ENCODE data around the gene ALK.

Gene ALK

DNA sequence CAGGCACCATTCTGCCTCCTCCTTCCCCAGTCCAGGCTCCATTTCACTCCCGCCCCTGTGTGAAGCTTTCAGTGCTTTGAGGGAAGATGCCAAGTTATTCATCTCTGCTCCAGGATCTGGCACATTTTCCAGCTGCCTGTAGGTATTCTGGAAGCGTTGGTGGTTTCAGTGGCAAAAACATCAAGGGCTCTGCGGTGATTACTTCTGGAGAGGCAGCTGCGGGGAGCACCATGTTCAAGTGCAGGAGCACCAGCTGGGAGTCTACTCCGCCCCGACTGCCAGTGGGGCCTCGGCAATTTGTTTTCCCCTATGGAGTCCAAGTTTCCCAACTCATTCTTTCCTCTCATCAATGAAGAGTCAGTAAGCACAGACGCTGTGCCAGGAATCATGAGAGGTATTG is 594.5 kb downstream of the ALK start:
- Histone ChIP-seq H3K9ac (ENCODE audit: low read depth, low read length) (no peak overlapping the region), H3K4me3 (ENCODE audit: low read depth, low read length) (no peak overlapping the region), H3K9me3 (ENCODE audit: control insufficient read depth, insufficient read depth, low read length) (no peaks in the 10 kb centered on the region), H3K27me3 (ENCODE audit: control insufficient read depth, insufficient read depth, low read length) (no peaks in the 10 kb centered on the region), H3K36me3 (ENCODE audit: control insufficient read depth, insufficient read depth, low read length) (no peaks in the 10 kb centered on the region), H3K4me1 (ENCODE audit: control insufficient read depth, insufficient read depth, low read length) (no peaks in the 10 kb centered on the region)

DNA sequence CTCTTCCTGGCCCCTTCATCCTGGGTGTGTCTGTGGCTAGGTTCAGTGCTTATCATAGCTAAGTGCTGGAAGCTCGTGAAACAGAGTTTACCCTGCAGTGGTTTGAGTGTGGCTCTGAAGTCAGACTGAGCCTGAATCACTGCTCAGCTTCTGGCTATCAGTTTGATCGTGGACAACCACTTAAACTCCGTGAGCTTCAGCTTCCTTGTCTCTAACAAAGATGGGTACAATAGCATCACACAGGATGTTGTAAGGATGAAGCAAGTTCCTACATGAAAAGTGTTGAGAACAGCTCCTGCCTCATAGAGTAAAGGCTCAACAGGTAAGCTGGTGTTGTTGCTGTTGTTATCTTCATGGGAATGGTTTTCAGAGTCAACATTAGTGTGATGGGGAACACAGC is 595.8 kb downstream of the ALK start:
- Histone ChIP-seq H3K27me3 (ENCODE audit: control insufficient read depth, insufficient read depth, low read length) (no peaks in the 10 kb centered on the region), H3K36me3 (ENCODE audit: control insufficient read depth, insufficient read depth, low read length) (no peaks in the 10 kb centered on the region), H3K4me1 (ENCODE audit: control insufficient read depth, insufficient read depth, low read length) (no peaks in the 10 kb centered on the region), H3K9me3 (ENCODE audit: control insufficient read depth, insufficient read depth, low read length) (no peaks in the 10 kb centered on the region), H3K9ac (ENCODE audit: low read depth, low read length) (no peak overlapping the region), H3K4me3 (ENCODE audit: low read depth, low read length) (no peak overlapping the region)

DNA sequence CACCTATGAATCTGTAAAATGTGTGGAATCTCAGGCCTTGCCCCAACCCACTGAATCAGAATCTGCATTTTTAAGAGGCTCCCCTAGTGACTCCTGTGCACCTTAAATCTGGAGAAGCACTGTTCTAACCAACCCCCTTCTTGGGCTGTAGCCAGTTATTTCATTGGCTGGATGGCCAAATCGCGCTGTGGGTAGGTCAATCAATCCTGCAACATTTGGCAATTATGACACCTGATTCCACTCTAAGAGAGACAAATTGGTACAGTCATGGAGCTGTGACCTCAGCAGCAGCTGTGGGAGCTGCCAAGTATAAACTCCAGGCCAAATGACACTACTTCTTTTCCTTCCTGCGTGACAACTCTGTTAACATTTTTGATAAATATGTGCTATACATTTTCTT is 597.4 kb downstream of the ALK start:
- Histone ChIP-seq H3K27me3 (ENCODE audit: control insufficient read depth, insufficient read depth, low read length) (no peaks in the 10 kb centered on the region), H3K36me3 (ENCODE audit: control insufficient read depth, insufficient read depth, low read length) (no peaks in the 10 kb centered on the region), H3K4me3 (ENCODE audit: low read depth, low read length) (no peak overlapping the region), H3K4me1 (ENCODE audit: control insufficient read depth, insufficient read depth, low read length) (no peaks in the 10 kb centered on the region), H3K9me3 (ENCODE audit: control insufficient read depth, insufficient read depth, low read length) (no peaks in the 10 kb centered on the region), H3K9ac (ENCODE audit: low read depth, low read length) (no peak overlapping the region)

DNA sequence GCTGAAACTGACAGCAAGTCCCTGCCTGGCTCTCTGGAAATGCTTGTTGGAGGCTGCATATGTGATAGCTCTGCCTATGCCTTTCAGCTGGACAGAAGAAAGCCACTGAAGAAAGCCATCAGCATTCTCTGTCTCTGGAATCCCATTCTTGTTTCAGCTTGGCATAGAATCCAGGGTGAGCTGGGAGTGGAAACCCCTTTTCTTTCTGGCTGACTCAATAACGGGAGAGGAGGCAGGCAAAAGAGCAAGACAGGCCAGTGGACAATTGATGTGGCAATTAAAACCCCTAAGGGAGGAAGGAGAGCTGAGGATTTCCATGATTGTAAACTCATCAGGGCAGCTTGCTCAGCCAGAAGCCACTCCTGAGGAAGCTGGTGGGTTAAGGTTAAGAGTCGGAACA is 598.1 kb downstream of the ALK start:
- Histone ChIP-seq H3K27me3 (ENCODE audit: control insufficient read depth, insufficient read depth, low read length) (no peaks in the 10 kb centered on the region), H3K36me3 (ENCODE audit: control insufficient read depth, insufficient read depth, low read length) (no peaks in the 10 kb centered on the region), H3K9me3 (ENCODE audit: control insufficient read depth, insufficient read depth, low read length) (no peaks in the 10 kb centered on the region), H3K9ac (ENCODE audit: low read depth, low read length) (no peak overlapping the region), H3K4me1 (ENCODE audit: control insufficient read depth, insufficient read depth, low read length) (no peaks in the 10 kb centered on the region), H3K4me3 (ENCODE audit: low read depth, low read length) (no peak overlapping the region)

DNA sequence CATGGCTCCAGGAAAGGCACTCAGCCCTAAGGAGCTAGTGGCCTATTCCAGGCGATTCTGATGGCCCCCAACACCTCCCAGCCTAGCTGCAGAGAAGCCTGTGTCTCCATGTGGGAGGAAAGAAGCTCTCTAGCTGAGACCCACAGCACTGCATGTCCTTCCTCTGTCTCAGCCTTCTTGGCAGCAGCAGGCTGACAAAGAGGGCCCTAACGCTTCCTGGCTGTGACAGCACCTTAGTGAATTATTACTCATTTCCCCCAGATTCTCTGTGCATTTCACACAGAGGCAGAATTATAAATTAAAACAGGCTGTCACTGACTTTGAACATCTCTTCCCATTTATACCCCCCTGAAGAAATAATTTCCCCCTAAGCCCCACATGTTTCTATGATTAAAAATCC is 599.4 kb downstream of the ALK start:
- Histone ChIP-seq H3K9me3 (ENCODE audit: control insufficient read depth, insufficient read depth, low read length) (no peaks in the 10 kb centered on the region), H3K9ac (ENCODE audit: low read depth, low read length) (no peak overlapping the region), H3K36me3 (ENCODE audit: control insufficient read depth, insufficient read depth, low read length) (no peaks in the 10 kb centered on the region), H3K4me1 (ENCODE audit: control insufficient read depth, insufficient read depth, low read length) (no peaks in the 10 kb centered on the region), H3K4me3 (ENCODE audit: low read depth, low read length) (no peak overlapping the region), H3K27me3 (ENCODE audit: control insufficient read depth, insufficient read depth, low read length) (no peaks in the 10 kb centered on the region)

DNA sequence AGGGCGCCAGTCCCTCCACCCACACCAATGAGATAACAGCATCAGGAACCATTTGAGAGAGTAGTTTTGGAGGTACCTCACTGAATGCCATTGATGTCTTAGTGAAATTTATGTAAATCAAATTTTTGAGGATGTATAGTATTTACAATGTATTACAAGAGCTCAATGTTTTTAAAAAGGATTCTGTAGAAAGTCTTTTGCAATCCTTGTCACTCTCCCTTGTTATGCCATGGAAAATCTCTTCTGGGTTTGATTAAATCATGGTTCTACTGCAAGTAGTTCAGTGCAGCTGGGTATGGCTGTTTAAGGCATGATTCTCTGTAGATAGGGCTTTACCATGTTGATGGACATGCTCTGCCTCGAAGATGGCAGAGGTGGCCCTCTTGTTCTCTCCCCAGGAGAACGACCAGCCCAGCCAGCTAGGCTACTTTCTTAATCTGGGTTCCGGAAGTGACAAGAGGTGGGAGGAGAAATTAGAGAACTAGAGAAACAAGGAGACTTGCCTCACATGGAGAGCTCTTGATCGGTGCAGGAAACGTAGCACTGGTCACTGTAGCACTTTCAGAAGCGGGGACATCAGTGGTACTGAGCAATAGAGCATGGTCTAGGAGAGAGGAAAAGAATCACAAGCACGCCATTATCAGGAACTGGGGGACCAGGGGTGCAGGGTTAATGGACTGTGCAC is 603.4 kb downstream of the ALK start:
- H3K27me3 ChIP-seq (ENCODE audit: control insufficient read depth, insufficient read depth, low read length) = no peaks in the 10 kb centered on the region
- no peak overlapping the region for H3K4me3 ChIP-seq (ENCODE audit: low read depth, low read length)
- H3K9ac ChIP-seq (ENCODE audit: low read depth, low read length) = no peak overlapping the region
- no peaks in the 10 kb centered on the region for H3K9me3 ChIP-seq (ENCODE audit: control insufficient read depth, insufficient read depth, low read length)
- H3K36me3 ChIP-seq (ENCODE audit: control insufficient read depth, insufficient read depth, low read length) = no peaks in the 10 kb centered on the region
- H3K4me1 ChIP-seq (ENCODE audit: control insufficient read depth, insufficient read depth, low read length) = no peaks in the 10 kb centered on the region

DNA sequence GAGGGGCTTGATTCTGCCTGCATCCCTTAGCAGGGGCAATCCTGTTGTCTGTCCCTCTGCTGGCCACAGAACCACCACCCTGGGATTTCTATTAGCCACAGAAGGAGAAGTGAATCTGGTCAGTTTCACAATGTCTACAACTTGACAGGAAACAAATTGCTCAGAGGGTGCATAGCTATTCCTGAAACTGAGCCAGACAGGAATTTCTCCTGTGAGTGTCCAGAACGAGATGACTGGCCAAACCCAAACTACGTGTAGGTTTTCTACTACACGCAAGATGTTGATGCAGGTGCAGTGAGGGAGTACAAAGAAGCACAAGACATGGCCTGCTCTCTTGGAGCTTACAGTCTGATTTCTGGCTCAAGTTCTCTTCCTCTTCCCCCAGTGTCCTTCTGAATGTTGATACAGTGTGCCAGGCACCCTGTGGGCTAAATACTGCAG is 604.3 kb downstream of the ALK start:
- Histone ChIP-seq H3K9ac (ENCODE audit: low read depth, low read length) (no peak overlapping the region), H3K36me3 (ENCODE audit: control insufficient read depth, insufficient read depth, low read length) (no peaks in the 10 kb centered on the region), H3K4me1 (ENCODE audit: control insufficient read depth, insufficient read depth, low read length) (no peaks in the 10 kb centered on the region), H3K9me3 (ENCODE audit: control insufficient read depth, insufficient read depth, low read length) (no peaks in the 10 kb centered on the region), H3K27me3 (ENCODE audit: control insufficient read depth, insufficient read depth, low read length) (no peaks in the 10 kb centered on the region), H3K4me3 (ENCODE audit: low read depth, low read length) (no peak overlapping the region)

DNA sequence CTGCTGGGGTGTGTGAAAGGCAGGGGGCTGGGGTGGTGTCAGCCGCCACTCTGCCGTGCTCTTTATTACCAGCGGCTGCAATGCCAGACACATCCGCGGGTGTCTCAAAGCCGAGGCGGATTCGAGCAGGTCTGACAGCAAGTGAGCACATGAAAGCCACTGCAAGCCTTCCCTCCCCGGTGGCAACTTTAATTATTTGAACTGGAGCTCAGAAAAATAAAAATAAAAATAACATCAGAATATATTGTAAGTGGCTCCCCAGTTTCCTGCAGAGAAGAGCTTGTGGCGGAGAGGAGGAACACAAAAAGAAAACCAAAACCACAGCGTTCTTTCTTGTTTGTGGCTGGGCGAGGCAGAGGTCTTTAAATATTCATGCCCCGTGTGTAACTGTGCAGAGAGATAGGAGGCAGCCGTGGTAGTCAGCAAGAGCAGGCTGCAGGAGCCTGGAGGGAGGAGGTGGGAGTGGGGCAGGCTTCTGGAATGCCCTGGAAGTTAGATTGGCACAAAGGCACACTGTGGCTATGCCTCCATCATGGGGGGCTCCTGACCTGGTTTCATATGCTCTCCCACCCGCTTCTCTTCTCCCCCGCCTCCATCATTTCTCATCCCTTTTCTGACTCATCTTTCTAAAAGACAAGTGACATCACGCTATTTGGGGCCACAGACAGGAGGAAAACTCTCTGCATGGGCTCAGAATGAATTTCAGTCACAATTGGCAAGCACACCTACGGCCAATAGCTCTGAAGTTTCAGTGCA is 606.4 kb downstream of the ALK start:
- Histone ChIP-seq H3K9me3 (ENCODE audit: control insufficient read depth, insufficient read depth, low read length) (no peaks in the 10 kb centered on the region), H3K4me1 (ENCODE audit: control insufficient read depth, insufficient read depth, low read length) (no peaks in the 10 kb centered on the region), H3K9ac (ENCODE audit: low read depth, low read length) (no peak overlapping the region), H3K36me3 (ENCODE audit: control insufficient read depth, insufficient read depth, low read length) (no peaks in the 10 kb centered on the region), H3K27me3 (ENCODE audit: control insufficient read depth, insufficient read depth, low read length) (no peaks in the 10 kb centered on the region), H3K4me3 (ENCODE audit: low read depth, low read length) (no peak overlapping the region)

DNA sequence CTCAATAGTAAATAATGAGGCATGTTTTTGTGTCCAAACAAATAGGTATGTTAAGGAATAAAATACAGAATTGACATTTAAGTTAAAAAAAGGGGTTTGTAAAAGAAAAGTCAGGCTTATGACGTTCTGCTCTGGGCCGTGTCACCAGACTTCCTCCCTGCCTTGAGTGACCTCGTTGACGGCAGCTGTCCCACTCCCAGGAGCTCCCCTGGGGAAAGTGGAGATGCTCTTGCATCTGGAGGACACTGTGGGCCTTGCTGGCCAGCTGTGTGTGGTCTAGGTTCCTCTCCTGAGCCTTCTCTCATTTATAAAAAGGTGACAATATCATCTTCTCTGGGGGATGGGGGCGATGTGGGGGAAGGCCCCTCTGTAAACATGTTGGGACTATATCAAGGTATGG is 609.9 kb downstream of the ALK start:
- Histone ChIP-seq H3K4me3 (ENCODE audit: low read depth, low read length) (no peak overlapping the region), H3K9me3 (ENCODE audit: control insufficient read depth, insufficient read depth, low read length) (no peaks in the 10 kb centered on the region), H3K27me3 (ENCODE audit: control insufficient read depth, insufficient read depth, low read length) (no peaks in the 10 kb centered on the region)

DNA sequence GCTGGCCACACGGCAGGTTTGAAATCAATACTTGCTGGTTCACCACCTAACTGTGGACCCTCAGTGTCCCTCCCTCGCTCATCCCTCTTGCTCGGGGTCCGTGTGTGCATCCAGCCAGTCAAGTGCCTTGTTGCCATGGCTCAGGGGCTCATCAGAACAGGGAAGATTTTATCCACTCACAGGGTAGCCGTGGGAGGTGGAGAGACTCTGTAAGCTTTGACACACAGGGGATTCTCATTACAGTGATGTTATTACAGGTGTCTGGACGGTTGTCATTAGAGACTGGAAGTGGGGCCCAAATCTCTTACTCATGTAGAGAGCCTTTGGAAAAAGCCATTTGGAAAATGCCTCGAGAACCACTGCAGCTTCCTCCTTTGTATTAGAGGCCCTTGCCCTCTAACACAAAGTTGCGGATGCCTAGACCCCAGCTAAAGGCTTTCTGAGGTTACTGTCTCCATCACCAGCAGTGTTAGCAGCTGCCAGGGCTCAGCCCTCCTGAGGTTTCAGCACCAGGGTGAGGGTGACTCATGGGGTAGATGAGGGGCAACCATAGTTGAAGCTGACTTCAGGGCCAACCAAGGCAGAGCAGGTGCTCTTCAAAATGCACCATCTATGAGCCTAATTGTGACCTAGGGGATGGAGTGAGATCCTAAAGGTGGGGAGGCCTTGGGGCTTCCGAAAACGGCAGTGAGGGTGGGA is 610.6 kb downstream of the ALK start:
- no peaks in the 10 kb centered on the region for H3K27me3 ChIP-seq (ENCODE audit: control insufficient read depth, insufficient read depth, low read length)
- no peaks in the 10 kb centered on the region for H3K4me1 ChIP-seq (ENCODE audit: control insufficient read depth, insufficient read depth, low read length)
- H3K9ac ChIP-seq (ENCODE audit: low read depth, low read length) = no peak overlapping the region
- H3K9me3 ChIP-seq (ENCODE audit: control insufficient read depth, insufficient read depth, low read length) = no peaks in the 10 kb centered on the region
- no peaks in the 10 kb centered on the region for H3K36me3 ChIP-seq (ENCODE audit: control insufficient read depth, insufficient read depth, low read length)
- H3K4me3 ChIP-seq (ENCODE audit: low read depth, low read length) = no peak overlapping the region

More for the DNA sequence above, 609.9 kb downstream of the ALK start:
- Histone ChIP-seq H3K36me3 (ENCODE audit: control insufficient read depth, insufficient read depth, low read length) (no peaks in the 10 kb centered on the region), H3K4me1 (ENCODE audit: control insufficient read depth, insufficient read depth, low read length) (no peaks in the 10 kb centered on the region), H3K9ac (ENCODE audit: low read depth, low read length) (no peak overlapping the region)

DNA sequence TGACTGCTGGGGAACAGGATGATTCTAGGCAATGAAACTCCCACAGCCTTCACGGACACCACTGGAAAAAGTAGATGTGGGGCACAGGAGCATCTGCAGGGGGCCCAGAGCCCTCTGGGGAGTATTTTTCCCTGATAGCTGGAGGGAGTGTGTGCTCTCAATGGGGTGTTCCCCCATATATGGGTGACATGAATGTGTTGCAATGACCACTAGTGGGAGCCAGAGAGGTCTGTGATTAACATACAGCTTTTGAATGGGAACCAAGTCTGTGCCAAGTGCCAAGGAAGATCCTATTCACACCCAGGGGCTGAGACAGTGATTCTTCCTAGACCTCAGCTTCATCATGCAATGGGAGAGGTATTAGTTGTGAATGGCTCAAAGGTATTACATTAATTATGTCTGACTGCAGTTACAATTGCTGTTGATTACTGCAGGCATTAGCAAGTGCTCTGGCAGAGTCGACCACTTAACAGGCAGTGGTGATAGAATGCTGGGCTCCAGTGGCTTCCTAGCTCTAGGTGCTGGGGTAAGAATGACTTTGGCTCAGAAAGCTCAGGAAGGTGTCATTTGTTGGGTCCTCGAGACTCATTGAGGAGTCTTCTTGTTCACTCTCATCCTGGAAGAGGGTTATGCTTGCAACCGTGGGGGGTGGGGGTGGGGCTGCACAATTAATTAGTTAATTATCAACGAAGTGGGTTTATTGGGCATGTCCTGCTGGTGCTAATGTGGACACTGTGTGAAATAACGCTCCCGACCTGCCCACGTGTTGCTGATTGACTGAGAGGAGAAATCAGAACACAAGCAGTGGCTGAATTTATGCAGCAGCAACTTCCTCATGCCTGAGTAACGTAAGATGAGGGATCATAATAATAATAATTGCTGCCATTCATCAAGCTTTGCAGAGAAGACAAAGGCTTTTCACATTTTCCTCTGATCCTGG is 612.0 kb downstream of the ALK start:
- no peaks in the 10 kb centered on the region for H3K36me3 ChIP-seq (ENCODE audit: control insufficient read depth, insufficient read depth, low read length)
- no peaks in the 10 kb centered on the region for H3K27me3 ChIP-seq (ENCODE audit: control insufficient read depth, insufficient read depth, low read length)
- H3K9ac ChIP-seq (ENCODE audit: low read depth, low read length) = no peak overlapping the region
- H3K4me3 ChIP-seq (ENCODE audit: low read depth, low read length) = no peak overlapping the region
- no peaks in the 10 kb centered on the region for H3K4me1 ChIP-seq (ENCODE audit: control insufficient read depth, insufficient read depth, low read length)
- H3K9me3 ChIP-seq (ENCODE audit: control insufficient read depth, insufficient read depth, low read length) = no peaks in the 10 kb centered on the region

Data from iPS-15b (cell line).